ENCODE results near the gene ADAM8.
"Not testable (repeated sequence)": the region's sequence is repeated elsewhere in the genome, so short reads cannot be mapped to it uniquely, and the experiment has no call there.

ADAM8 gene

GRCh38 chr10:133276435-133277201 is at the start of gene ADAM8:
ADAM8 (minus strand) TSS chr10:133276868; CDS start chr10:133276817, 51 bp downstream.
- DNase-seq = peak; percentile 87

GRCh38 chr10:133326223-133326551 is 49.5 kb upstream of the ADAM8 start:
- DNase-seq = no peak

- DNase-seq = no peak
Observed at GRCh38 chr10:133325440-133326222, 49.0 kb upstream of the ADAM8 start.

- DNase-seq = no peak
Observed at GRCh38 chr10:133324857-133325260, 48.2 kb upstream of the ADAM8 start.

GRCh38 chr10:133324198-133324792 is 47.6 kb upstream of the ADAM8 start:
- peak; percentile 77 for DNase-seq

GRCh38 chr10:133322064-133322709 is 45.5 kb upstream of the ADAM8 start:
- not testable (repeated sequence) for DNase-seq

- not testable (repeated sequence) for DNase-seq
Observed at GRCh38 chr10:133320852-133321422, 44.3 kb upstream of the ADAM8 start.

- peak; percentile 87 for DNase-seq
Observed at GRCh38 chr10:133318494-133319127, 41.9 kb upstream of the ADAM8 start.

GRCh38 chr10:133316732-133317131 is 40.1 kb upstream of the ADAM8 start:
- no peak for DNase-seq

- no peak for DNase-seq
Observed at GRCh38 chr10:133316266-133316665, 39.6 kb upstream of the ADAM8 start.

- DNase-seq = no peak
Observed at GRCh38 chr10:133315847-133316246, 39.2 kb upstream of the ADAM8 start.

- no peak for DNase-seq
Observed at GRCh38 chr10:133314911-133315310, 38.2 kb upstream of the ADAM8 start.

GRCh38 chr10:133313192-133313591 is 36.5 kb upstream of the ADAM8 start:
- DNase-seq = no peak

- no peak for DNase-seq
Observed at GRCh38 chr10:133312769-133313145, 36.1 kb upstream of the ADAM8 start.

- no peak for DNase-seq
Observed at GRCh38 chr10:133312016-133312768, 35.5 kb upstream of the ADAM8 start.

- no peak for DNase-seq
Observed at GRCh38 chr10:133311570-133311969, 34.9 kb upstream of the ADAM8 start.

GRCh38 chr10:133310789-133311188 is 34.1 kb upstream of the ADAM8 start:
- DNase-seq = no peak

GRCh38 chr10:133310399-133310755 is 33.7 kb upstream of the ADAM8 start:
- no peak for DNase-seq

GRCh38 chr10:133309720-133310398 is 33.2 kb upstream of the ADAM8 start:
- no peak for DNase-seq

GRCh38 chr10:133309100-133309719 is 32.5 kb upstream of the ADAM8 start:
- DNase-seq = peak; percentile 98

All from activated CD8-positive, alpha-beta memory T cell treated with anti-CD3 and anti-CD28 coated beads, Interleukin-2, amount 50 U/mL, for 48 hours (primary cell).